ENCODE results near the gene KIF21B.
"Not testable (repeated sequence)": the region's sequence is repeated elsewhere in the genome, so short reads cannot be mapped to it uniquely, and the experiment has no call there.

Gene KIF21B

DNA sequence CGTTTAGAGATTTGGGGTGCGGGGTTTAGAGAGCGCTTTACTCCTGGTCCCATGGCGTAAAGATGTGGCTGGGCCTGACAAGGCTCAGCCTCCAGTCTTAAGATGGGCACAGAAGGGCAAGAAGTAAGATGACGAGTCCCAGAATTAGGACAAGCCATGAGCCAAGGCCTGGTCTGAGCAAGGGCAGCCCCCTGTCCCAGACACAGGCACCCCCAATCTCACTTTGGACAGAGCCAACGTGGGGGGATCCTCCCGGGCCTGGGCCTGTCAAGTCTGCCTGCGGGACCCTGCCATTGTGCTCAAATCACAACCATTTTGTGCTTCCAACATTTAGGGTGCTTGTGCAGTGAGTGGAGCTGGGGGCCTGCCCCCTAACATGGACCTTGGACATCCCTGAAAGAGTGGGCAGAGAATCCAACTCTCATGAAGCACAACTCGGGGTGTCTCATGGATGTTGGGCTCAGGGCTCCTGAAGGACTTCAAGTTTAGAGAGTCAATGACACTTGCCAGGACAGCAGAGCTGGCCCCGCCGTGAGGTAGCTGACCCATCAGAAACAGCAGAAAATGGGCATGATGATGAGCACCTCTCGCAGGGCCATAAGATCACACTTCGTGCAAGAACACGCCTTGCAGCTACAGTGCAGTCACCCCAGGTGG, 52.6 kb downstream of the KIF21B start:
- no peak for DNase-seq

DNA sequence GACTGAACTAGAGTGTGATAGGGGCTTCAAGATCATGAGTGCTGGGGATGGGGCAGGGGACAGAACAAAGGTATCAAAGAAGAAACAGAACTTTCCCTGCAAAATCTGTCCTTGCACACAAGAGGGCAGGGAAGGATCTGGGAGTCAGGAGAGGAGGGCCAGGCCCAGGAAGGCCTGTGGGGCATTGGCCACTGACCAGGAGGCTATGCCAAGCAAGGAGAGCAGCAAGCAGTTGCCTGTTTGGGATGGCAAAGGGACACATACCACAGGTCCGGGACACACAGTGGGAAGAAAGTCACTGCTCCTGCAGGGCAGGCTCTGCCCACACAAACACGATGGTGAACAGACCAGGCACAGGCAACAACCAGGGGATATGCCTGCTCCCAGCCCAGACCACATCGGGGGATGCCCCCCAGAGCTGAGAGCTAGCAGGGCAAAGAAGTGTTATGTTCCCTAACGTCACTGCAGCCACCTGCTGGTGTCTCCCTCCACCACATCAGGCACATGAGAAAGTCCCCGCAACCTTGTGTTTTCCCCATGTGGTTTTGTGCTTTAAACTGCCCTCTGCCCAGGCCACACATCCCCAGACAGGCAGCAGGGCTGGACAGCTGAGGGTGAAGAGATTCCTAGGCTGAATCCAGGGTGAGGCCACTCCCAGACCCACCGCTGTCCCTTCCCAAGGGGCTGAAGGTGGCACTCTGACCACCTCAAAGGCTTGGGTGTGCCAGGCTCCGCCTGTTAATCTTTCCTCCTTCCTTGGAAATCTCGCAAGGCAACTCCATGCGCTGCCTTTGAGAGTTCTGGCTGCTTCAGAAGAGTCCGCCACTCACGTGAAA, 53.6 kb downstream of the KIF21B start:
- DNase-seq, result no peak

DNA sequence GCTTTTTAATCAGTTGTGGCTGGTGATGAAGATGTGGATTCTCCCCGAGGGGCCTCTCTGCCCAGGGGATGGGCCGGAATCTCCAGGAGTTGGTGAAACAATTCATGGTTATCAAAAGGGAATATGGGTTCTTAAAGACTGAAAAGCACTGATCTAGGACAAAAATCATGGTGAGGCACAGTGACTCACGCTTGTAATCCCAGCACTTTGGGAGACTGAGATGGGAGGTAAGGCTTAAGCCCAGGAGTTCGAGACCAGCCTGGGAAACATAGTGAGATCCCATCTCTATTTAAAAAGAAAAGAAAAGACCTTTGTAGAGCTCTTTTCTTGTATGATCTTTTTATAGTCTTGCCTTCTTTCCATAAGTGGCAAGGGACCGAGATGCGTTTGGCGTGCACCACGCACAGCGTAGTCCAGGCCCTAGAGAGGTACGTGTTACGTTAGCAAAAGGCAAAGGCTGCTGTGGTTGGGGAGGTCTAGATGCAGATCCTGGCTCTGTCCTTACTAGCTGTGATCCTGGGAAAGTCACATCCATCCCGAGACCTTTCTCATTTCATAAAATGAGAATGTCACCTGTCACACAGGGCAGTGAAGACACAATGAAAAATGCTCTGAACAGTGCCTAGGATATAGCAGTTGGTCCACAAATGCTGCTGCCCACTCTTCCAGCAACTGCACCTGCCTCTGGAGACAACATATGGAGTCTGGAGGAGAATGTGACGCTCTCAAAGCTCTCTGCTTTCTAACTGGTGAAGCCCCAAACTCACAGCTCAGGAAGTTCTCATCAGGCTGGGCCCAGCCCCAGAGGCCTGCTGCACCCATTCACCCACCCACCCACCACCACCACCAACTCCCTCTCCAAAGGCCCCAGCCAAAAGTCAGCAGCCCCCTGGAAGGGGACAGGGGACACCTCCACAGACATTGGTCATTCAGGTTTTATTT, 54.8 kb downstream of the KIF21B start:
- DNase-seq, result no peak

DNA sequence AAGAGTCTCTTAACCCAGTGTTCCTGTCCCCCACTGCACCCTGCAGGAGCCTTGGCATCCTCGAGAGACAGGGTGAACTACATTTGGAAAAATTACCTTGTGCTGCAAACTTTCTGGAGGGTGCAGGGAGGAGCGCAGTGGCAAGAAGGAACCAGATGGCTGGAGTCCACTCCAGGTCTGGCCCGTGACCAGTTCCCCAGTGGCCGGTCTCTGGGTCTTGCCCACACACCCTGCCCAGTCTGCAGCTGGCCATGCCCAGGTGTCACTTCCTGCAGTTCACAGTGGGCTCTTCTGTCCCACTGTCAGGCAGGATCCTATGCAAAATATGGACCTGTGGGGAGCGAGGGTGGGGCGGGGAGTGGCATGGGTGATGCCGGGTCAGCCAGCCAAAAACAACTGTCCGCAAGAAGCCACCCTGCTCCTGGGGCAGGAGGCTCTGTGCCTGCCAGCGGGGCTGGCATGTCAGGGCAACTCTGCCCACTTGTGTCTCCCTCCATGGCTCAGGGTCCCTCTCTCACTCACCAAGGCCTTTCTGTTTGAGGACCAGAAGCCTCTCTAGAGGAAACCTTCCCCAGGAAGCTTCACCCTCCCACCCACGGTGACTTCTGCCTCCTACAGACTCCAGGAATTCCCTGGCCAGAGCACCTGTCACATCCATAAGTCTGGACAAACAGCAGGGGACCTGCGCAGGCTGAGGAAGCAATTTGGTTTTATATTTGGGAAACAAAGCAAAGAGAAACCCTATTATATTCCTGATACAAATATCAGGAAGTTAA, 55.6 kb downstream of the KIF21B start:
- DNase-seq, result no peak

DNA sequence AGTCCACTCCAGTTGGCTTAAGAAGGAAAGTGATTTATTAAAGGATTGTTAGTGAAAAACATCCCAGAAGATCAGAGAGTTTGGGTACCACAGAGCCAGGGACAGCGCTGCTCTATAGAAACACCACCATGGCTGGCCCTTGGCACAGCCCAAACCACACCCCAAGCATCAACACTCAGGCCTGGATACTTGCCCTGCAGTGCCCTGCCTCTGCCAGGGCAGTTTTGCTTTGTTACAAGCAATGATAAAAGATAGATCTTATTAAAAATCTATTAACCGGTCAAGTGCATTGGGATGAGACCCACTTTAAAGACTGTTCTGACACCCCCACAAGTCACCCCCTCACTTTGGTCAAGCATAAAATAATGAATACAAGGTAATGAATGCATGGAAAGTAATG, 56.6 kb downstream of the KIF21B start:
- no peak for DNase-seq

DNA sequence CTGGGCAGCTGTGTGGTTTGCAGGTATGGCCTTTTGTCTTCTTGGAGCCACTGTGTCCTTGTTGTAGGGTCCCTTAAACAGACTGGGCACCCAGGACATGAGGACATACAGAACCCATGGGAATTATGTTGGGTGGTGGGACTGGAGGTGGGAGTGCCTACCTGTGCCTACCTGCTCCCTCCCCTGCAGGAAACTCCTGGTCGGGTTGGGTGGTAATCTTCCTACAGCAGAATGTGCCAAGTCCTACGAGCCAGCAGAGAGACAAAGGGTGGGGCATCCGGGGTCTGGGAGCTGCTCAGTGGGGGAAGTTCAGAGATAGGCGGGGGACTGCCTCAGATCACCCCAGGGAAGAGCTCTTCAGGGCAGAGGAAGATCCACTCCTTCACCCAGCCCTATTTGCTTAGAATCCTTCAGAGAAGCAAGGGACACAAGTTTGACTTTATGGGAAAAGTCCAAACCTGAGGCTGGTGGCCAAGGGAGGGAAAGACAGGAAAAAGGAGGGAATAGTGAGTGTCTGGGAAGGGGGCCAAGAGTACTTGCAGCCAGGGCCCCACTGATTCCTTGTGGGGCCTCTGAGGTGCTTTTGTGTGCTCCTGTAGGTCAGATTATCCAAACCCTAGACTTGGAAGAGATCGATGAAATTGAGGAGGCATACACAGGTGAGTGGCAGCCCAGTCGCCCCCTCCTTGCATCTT, 58.3 kb downstream of the KIF21B start:
- no peak for DNase-seq

DNA sequence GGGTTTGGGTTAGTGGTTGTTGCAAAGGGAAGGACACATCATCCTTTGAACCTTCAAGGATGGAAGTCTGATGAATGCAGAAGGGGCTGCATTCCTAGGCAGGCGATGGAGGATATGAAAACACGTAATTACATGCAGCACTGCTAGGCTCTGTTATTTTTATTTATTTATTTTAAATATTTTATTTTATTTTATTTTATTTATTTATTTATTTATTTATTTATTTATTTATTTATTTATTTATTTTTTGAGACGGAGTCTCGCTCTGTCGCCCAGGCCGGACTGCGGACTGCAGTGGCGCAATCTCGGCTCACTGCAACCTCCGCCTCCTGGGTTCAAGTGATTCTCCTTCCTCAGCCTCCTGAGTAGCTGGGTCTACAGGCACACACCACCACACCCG, 59.6 kb downstream of the KIF21B start:
- not testable (repeated sequence) for DNase-seq

DNA sequence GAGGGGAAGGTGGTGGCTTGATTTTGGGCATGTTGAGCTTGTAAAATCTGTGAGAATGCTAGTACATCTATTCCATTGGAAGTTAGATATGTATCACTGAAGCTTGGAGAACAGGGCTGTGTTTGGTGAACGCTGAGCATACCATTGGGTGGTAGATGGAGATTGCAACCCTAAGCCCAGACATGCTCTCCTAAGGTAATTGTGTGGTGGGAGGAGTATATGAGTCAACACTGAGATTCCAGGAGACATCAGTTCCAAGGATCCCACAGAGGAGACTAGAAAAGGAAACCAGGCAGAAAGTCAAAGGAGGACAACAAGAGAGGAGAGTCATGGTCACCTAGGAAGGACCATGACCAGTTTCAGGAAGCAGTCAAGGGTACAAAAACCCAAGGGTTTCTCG, 60.4 kb downstream of the KIF21B start:
- no peak for DNase-seq

DNA sequence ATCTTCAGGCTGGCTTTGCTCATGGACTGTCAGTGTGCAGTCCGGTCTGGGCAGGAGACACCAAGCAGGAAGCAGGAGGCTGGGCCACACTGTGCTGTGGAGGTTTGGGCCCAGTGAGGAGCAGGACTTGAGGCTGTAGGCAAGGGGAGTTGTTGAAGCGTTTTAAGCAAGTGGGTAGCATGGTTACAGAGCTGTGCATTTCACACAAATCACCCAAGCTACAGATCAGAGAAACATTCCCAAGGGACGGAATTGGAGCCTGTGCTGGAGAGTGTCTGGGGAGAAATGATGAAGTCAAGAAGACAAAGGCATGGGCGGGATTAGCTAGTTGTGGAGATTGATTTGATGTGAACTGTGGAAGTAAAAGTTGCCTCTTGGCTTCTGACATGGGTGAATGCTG, 60.9 kb downstream of the KIF21B start:
- no peak for DNase-seq

DNA sequence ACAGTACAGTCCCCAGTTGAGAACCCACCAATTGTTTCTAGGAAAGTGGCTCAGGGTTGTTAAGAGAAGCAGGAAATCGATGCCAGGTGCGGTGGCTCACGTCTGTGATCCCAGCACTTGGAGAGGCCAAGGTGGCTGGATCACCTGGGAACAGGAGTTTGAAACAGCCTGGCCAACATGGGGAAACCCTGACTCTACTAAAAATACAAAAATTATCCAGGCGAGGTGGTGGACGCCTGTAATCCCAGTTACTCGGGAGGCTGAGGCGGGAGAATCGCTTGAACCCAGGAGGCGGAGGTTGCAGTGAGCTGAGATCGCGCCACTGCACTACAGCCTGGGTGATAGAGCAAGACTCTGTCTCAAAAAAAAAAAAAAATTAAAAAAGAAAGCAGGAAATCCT, 61.4 kb downstream of the KIF21B start:
- not testable (repeated sequence) for DNase-seq

DNA sequence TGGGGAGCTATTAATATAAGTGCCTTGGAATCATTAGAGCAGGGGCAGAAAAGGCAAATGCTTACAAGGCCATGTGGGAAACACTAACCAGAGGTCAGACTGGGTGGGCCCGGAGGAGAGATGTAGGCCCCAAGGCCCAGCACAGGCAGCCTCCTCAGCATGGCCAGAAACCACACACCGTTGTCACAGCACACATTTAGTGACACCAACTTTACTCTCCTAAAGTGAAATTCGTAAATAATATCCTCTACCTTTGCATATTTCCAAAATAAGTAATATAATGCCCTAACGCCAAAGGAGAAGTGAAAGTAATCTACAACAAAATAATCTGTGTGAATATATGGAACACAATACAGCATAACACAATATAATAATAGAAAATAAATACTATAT, 62.6 kb downstream of the KIF21B start:
- no peak for DNase-seq

DNA sequence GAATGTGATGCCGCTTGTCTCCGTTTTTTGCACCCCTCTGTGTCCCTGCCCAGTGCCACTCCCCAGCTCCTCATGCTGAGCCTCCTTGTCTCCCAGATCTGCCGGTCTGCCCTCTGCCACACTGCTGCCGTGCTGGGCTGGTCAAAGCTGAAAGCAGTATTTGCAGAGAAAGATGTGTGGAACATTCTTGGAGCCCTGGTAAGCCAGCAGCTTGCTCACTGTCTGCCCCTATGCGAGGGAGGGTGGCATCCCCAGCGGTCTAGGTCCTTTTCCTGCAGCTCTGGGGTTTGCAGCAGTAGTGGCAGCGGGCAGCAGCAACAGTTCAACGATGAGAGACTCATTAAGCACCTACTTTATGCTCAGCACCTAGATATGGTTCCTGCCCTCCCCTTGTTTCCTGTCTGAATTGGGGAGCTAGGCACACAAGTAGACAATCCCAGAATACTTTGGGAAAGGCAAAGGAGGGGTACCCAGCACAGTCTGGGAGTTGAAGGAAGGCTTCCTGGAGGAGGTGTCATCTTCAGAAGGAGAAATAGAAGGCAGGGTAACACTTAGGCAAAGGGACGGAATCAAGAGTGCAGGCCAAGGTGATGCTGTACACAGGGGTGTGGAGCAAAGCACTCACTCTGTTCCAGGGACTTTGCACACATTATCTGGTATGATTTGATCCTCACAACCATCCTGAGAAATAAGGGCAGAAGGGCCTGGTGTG, 63.1 kb downstream of the KIF21B start:
- no peak for DNase-seq

DNA sequence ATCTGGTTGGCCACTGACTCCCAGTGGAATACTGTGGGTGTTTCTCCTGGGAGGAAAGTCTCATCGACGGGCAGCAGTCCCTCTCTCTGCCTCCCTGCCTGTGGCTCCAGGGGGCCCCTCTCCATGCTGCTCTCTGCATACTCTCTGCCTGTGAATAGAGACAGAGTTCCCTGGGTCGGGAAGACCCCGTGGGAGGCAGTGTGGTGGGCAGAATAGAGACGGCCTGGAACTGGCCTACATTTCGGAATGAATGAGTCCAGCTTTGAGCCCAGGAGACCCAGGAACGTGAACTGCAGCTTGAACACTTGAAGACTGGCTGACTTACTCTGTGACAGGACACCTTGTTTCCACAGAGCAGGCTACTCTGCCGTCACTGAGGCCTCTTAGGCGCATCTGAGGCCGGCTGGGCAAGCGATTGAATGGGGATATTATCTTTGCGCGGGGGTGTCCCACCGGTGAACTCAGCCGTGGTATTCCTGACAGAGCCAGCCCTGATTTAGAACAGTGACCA, 64.0 kb downstream of the KIF21B start:
- DNase-seq, result peak; percentile 56

DNA sequence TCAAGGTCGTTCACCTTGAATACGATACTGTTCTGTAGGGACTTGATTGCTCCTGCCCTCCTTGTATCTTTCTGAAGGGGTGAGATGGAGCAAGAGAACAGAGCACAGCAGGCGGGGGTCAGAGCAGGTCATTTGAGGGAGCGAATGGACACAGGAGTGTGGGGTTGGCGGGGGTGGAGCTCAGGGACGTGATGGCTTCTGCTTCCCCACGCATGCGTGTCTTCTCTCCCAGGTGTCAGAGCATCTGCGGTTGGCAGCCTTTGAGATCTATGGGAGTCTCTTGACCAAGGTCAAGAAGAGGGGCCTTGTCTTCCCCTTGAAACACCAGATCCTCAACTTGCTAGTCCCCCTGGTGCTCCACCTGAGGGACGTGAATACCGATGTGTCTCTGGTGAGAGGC, 64.9 kb downstream of the KIF21B start:
- DNase-seq, result no peak

DNA sequence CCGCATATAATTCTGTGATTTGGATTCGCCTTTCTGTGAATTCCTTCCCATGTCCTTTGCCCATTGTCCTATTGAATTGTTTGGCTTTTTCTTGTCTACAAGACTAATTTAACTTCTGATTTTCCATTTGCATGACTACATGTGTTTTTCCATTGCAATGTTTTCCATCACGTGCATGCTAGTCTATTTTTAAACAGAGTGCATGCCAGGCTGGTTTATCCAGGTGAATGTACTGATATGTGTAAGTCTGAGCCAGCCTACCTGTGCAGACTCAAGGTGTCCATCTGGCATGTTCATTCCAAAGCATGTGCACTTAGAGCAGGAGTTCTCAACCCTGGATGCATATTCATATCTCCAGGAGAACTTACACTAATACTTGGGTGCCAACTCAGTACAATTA, 69.1 kb downstream of the KIF21B start:
- no peak for DNase-seq

DNA sequence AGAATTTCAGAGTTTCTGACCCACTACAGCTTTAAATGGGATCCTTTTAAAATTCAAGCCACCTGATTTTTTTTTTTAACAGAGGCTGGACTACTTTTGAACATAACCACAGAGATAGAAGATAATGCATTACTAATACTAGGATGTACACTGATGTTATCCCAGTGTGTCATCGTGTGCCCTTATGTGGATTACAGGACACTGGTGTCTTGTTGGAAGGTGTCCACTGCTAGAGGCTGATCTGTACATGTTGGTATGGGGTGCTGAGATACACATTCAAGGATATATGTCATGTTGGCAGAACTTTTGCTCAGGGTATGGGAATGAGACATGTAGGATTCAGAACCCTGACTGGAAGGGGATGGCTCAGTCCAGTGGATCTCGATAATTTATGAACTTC, 72.5 kb downstream of the KIF21B start:
- no peak for DNase-seq

DNA sequence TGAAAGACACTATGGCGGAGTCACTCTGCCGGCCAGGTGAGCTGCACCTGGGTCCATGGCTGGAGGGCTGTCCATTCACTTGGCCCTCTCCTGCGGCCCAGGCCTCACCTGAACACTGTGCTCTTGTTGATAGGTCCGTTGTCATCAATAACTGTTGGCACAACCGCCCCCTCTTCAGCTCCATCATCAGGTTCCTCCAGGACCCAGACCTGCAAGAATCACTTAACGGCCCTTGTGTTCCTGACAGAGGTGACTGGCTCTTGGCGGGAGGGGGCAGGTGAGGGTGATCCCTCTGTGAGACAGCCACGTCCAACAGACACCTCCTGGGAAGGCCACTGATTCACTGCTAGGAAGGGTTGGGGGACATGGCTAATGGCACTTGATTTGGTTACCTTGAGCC, 73.9 kb downstream of the KIF21B start:
- DNase-seq, result no peak

DNA sequence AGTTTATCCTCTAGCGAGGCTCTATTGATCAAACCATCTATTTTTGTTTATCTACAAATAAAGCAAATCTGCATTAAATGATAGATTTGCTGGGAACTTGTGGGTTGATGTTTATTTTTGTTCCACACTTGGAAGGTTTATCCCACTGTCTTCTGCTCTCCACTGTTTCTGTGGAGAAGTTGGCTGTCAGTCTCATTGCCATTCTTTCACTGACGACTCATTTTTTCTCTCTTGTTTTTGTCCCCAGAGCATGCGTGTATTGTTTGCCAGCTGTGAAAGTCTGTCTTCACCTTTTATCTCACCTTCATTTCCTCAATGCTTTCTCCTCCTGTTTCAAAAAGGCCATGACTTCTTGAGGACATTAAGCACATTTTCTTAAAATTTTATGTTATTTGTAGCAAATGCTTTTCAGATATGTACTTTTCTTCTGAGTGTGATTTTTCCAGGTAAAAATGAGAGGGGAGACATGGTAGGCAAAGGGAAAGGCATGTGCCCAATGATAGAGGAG, 76.4 kb downstream of the KIF21B start:
- DNase-seq, result no peak

DNA sequence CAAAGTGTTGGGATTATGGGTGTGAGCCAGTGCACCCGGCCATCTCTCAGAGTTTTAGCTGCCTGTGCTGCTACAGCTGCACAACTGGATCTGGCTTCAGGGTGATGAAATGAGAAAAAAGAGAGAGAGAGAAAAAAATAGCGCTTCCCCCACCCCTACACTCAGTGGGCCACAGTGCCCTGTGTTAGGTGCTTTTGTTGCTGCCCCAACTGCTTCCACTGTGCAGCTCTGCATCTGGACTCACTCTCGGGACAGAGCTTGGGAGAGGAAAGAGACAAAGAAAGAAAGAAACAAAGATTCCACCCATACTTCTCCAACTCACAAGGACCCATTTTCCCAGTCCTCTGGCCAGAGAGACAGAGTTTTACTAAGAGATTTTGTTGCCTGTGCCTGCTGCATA, 78.4 kb downstream of the KIF21B start:
- no peak for DNase-seq

DNA sequence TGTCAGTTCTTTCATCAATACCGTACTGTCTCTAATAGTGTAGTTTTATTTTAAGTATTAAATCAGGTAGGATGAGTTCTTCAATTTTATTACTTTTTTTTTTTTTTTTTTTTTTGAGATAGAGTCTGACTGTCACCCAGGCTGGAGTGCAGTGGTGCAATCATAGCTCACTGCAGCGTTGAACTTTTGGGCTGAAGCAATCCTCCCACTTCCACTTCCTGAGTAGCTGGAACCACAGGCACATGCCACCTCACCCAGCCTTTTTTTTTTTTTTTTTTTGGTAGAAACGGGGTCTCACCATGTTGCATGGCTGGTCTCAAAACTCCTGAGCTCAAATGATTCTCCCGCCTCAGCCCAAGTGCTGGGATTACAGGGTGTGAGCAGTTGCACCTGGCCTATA, 84.6 kb downstream of the KIF21B start:
- DNase-seq, result no peak
